NCI-H82 treated with DMSO at 0.1 percent for 48 hours (cell line): Measurements from ENCODE around the gene DNM1L.

Source experiments
- DNase-seq: peaks from one replicate; lab custom pipeline; 2025; ENCODE audit not compliant: unreplicated experiment; lab: John Stamatoyannopoulos, UW

DNM1L gene

GRCh38 chr12:32755654-32756475, 76.8 kb downstream of the DNM1L start, which contains the start of gene YARS2:
YARS2 (minus strand) TSS chr12:32755897; CDS start chr12:32755874, 23 bp downstream.
- peak; percentile 92 for DNase-seq

DNA sequence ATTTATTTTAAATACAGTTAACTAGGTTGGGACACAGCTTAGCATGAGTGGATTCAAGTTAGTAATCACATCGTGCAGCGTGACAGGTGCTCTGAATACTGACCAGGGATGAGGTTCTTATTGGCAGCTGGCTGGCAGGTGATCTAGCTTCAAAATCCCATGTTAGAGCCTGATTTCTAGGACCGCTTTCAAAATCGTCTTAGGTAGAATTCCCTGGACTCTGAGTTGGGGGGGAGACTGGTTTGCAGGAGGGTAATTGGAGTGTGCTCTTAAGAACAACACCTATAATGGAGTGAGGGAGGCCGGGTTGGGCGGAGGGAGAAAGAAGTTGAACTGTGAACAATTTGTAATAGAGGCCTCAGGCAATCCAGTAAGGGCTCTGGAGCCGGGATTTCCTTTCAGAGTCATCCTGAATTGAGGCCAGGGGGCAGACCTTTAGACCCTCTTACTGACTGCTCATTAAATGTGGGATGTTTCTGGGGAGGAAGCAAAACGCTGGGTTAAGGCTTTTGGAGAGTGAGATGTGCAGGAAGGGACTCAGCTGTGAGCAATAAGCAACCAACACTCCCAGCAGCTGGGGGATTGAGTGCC, 77.5 kb downstream of the DNM1L start:
- no peak for DNase-seq

- no peak for DNase-seq
Measured at GRCh38 chr12:32757157-32757556, 78.1 kb downstream of the DNM1L start.

- no peak for DNase-seq
Measured at GRCh38 chr12:32761716-32762115, 82.6 kb downstream of the DNM1L start.

GRCh38 chr12:32765906-32766305, 86.8 kb downstream of the DNM1L start:
- DNase-seq: no peak

DNA sequence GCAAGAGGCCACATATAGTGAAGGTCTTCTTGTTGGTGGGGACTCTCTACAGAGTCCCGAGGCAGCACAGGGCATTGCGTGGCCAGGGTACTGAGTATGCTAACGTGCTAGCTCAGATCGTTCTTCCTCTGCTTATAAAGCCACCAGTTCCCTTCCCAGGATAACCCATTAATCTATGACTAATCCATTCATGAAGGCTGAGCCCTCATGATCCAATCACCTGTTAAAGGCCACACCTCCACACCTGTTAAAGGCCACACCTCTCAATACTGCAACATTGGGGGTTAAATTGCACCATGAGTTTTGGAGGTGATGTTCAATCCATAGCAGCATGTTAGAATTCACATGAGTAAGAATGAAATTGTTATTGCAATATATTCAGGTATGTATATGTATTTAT, 89.4 kb downstream of the DNM1L start:
- peak; percentile 77 for DNase-seq

DNA sequence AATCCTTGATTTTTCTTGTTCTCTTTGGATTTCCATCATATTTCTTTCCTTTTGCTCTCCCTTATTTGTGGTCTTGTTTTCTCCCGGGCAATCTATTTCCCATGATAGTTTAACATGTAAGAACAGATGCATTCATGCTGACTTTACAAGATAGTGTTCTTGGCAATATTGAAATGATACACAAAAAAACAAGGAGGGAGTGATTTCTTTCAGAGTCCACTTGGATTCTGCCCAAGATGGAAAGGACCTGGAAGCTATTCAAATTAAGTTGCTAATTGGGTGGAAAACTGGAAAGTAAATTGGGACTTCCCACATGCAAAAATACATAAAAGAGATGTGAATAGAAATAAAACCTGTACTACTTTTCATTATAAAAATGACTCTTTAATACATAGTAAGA, 91.0 kb downstream of the DNM1L start:
- DNase-seq: no peak

GRCh38 chr12:32773691-32774090, 94.6 kb downstream of the DNM1L start:
- no peak for DNase-seq

GRCh38 chr12:32776258-32776657, 97.2 kb downstream of the DNM1L start:
- DNase-seq: no peak

DNA sequence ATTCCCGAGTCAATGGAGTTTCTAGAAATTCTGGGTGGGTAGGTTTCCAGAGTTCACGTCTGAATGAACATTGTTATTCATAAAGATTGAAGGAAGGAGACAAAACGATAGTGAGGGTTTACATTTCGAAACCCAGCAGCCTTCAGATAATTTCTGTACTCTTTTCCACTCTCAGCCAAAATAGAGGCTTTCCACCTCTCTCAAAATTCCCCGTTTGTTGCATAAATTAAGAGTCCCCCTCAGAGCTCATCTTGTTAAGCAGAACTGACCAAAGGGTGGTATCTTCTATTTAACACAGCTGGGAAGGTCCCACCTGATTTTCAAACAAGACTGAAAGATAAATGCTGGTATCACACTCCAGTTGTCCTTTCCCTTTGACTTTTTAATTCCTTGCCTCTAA, 98.1 kb downstream of the DNM1L start:
- no peak for DNase-seq

DNA sequence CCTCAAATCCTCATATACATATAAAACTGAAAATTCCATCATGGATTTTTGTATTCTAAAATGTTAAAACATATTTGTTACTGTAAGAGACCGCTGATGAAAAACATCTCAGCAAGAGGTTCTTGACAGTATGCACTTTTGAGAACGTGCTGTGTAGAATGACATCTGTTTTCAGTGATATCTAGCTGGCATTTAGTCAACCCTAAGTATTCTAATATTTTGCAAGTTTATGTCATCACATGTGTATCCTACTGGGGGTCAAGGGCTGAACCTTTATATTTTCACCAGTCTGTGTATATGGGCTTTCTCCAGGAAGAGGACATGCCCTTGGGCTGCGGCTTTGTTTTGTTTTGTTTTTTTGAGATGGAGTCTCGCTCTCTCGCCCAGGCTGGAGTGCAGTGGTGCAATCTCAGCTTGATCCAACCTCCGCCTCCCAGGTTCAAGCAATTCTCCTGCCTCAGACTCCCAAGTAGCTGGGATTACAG, 98.6 kb downstream of the DNM1L start:
- DNase-seq: no peak

DNA sequence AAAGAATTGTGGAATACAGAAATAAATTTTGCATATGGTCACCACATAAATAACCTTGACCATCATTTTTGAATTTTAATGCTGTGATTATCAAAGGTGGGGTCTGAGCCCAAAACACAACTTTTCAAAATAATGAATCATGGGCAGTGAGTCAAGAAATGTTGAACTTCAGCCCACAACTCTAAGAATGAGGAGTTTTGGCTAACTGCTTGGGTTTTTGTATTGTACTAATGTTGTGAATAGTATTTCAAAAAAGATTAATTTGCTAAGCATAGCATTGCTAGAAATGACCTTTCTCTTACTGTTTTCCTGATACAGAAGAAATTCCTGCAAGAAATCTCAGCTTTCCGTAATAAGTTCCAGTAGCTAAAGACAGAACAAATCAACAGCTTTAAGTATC, 101.0 kb downstream of the DNM1L start:
- DNase-seq: no peak

DNA sequence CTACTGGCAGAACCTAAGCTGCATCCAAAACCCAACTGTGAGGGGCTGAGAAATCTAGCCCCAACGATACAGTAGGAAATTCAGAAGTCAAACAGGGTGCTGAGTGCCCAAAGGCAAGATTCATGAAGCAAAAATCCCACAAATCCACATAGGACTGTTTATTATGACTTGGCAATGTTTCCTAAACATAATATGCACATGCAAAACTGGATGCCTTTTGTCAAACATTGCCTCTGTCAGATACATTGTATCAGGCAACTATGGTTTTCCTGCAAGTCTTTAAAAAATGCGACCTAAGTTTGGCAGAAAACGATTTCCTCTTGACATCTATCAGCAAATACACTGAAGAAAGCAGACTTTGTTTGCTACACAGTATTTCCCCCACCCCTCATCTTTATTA, 103.9 kb downstream of the DNM1L start:
- DNase-seq: no peak

DNA sequence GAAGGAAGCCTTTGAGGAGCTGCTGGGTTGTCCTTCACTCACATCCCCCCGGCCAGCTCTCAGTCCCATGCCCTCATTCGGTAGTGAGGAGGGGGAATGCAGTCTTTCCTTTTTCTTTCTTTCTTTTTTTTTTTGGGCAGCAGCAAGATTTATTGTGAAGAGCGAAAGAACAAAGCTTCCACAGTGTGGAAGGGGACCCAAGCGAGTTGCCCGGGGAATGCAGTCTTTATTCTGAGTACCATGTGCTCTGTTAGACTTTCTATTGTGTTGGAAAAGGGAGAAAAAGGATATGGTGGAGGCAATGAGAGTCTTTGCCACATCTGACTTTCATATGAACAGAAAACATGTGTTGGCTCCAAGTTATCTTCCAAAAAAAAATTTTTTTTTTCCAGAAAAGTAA, 106.5 kb downstream of the DNM1L start:
- DNase-seq: no peak

DNA sequence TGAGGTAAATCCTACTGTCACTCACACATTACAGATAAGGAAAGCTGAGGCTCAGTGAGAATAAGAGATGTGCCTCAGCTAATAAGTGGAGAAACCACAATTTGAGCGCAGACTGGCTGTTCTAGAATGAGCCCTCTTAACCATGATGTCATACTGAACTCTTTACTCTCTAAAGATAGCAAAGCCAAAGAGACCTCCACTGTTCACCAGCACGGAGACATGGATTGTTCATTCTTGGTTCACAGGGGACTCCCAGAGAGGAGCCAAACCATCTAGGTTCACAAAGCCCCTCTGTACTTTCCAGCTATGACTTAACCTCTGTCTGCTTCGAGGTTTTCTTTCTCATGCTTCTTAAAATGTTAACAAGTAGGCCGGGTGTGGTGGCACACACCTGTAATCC, 109.3 kb downstream of the DNM1L start:
- DNase-seq: no peak

DNA sequence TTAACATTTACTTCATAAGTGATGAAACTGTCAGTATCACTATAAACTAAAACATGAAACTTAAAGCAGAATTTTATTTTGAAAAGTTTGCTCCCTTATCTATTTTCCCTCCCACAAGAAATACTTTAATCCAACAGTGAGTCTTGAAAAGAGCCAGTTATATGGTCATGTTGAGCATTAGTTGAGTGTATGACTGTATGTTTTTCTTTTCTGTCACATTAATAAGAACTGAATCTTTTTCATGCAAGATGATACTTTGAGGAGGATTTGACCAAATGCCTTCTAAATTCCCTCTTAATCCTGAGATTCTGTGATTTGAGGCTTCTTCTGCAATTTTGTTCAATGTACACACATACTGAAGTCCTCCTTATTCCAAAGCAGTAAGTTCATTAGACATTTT, 110.3 kb downstream of the DNM1L start:
- no peak for DNase-seq

GRCh38 chr12:32789916-32790315, 110.8 kb downstream of the DNM1L start:
- no peak for DNase-seq

GRCh38 chr12:32794281-32794680, 115.2 kb downstream of the DNM1L start:
- no peak for DNase-seq
